GM21423 (cell line): ENCODE data around the gene RFTN1.

Experiments used
- ATAC-seq: cut with Tn5 transposase; IDR thresholded peaks from one replicate; pipeline ENCODE4 v1.9.1; 2021; ENCODE audit warnings: mild to moderate bottlenecking, moderate library complexity; ENCODE audit not compliant: unreplicated experiment

RFTN1 gene

GRCh38 chr3:16295298-16295890, 218.1 kb downstream of the RFTN1 start:
- ATAC-seq: no peak

GRCh38 chr3:16294844-16295243, 218.7 kb downstream of the RFTN1 start:
- ATAC-seq: no peak

GRCh38 chr3:16290827-16291196, 222.7 kb downstream of the RFTN1 start:
- peak; percentile 44 for ATAC-seq

GRCh38 chr3:16290007-16290826, 223.3 kb downstream of the RFTN1 start:
- no peak for ATAC-seq

GRCh38 chr3:16289144-16289889, 224.2 kb downstream of the RFTN1 start:
- no peak for ATAC-seq

- ATAC-seq: no peak
These were observed 224.8 kb downstream of the RFTN1 start for GRCh38 chr3:16288664-16289063.

GRCh38 chr3:16286751-16287543, 226.6 kb downstream of the RFTN1 start:
- no peak for ATAC-seq

- ATAC-seq: no peak
These were observed 227.3 kb downstream of the RFTN1 start for GRCh38 chr3:16286161-16286560.

GRCh38 chr3:16284633-16285032, 228.9 kb downstream of the RFTN1 start:
- no peak for ATAC-seq

GRCh38 chr3:16280671-16281070, 232.8 kb downstream of the RFTN1 start:
- ATAC-seq: no peak

GRCh38 chr3:16279010-16279801, 234.3 kb downstream of the RFTN1 start:
- no peak for ATAC-seq

GRCh38 chr3:16277471-16277870, 236.0 kb downstream of the RFTN1 start:
- no peak for ATAC-seq

GRCh38 chr3:16273867-16274266, 239.6 kb downstream of the RFTN1 start:
- ATAC-seq: no peak

- no peak for ATAC-seq
These were observed 240.9 kb downstream of the RFTN1 start for GRCh38 chr3:16272588-16272987.

- ATAC-seq: no peak
These were observed 242.6 kb downstream of the RFTN1 start for GRCh38 chr3:16270855-16271254.

- ATAC-seq: no peak
These were observed 246.8 kb downstream of the RFTN1 start for GRCh38 chr3:16266714-16267113.
